Epithelial cell of proximal tubule (primary cell): Measurements from ENCODE around the gene OSBPL5. TPM values are rescaled to one million over a fixed set of nuclear protein-coding genes. Genes with fewer than 3 reads are reported as not detected.

Experiments
- DNase-seq: peaks from one replicate; pipeline ENCODE4 v3.0.0-alpha.2; 2011; ENCODE audit warnings: low read depth
- H3K4me3 ChIP-seq: 2 replicates; pipeline ENCODE4 v1.5.1; 2011; ENCODE audit warnings: low read depth, mild to moderate bottlenecking, low read length
- CTCF ChIP-seq: conservative IDR thresholded peaks from 2 replicates; pipeline ENCODE4 v1.5.1; 2012; ENCODE audit warnings: low read depth, mild to moderate bottlenecking, low read length
- total RNA-seq: library from RNA; depleted of rRNA; stranded (reverse); fragments of >200 nt; gene quantifications from 2 replicates; pipeline ENCODE4 v1.2.3, GENCODE V29; 2015

OSBPL5 gene
- total RNA-seq, 1 donor from 2014 or later: 25.3 TPM

- no peak overlapping the region for H3K4me3 ChIP-seq
- TF ChIP-seq CTCF: no peak
These were observed 25.4 kb downstream of the OSBPL5 start for GRCh38 chr11:3139481-3140290.

GRCh38 chr11:3139086-3139440 lies 26.0 kb downstream of the OSBPL5 start:
- DNase-seq: no peak
- no peak for TF ChIP-seq CTCF
- no peak overlapping the region for H3K4me3 ChIP-seq

More at GRCh38 chr11:3139481-3140290, 25.4 kb downstream of the OSBPL5 start:
- DNase-seq: no peak

- no peak for TF ChIP-seq CTCF
- DNase-seq: no peak
- H3K4me3 ChIP-seq: no peak overlapping the region
These were observed 26.7 kb downstream of the OSBPL5 start for GRCh38 chr11:3138178-3139085.

GRCh38 chr11:3137486-3138177 lies 27.5 kb downstream of the OSBPL5 start:
- no peak overlapping the region for H3K4me3 ChIP-seq
- no peak for DNase-seq
- TF ChIP-seq CTCF: no peak

- no peak for DNase-seq
- no peak for TF ChIP-seq CTCF
- no peak overlapping the region for H3K4me3 ChIP-seq
These were observed 28.3 kb downstream of the OSBPL5 start for GRCh38 chr11:3136546-3137455.
